Measurements from ENCODE around the gene ITGB1BP1.
A peak's percentile ranks its signal among the peaks of the same experiment; 100 is the strongest.

Gene ITGB1BP1

GRCh38 chr2:9394816-9395215 is 28.5 kb downstream of the ITGB1BP1 start:
- Histone ChIP-seq H3K27ac (ENCODE audit: low read length) (no peak overlapping the region), H3K4me3 (ENCODE audit: low read length) (no peak overlapping the region), H3K4me1 (ENCODE audit: insufficient read depth, low read length) (peaks cover 6% of the 10 kb centered on the region; the same call in 1 of the 2 replicates), H3K9me3 (ENCODE audit: insufficient read depth, low read depth, low read length) (no peaks in the 10 kb centered on the region), H3K27me3 (ENCODE audit: insufficient read depth, low read length) (no peaks in the 10 kb centered on the region), H3K36me3 (ENCODE audit: insufficient read depth, low read depth, low read length) (peaks cover 12% of the 10 kb centered on the region; the same call in 1 of the 2 replicates), H3K9ac (ENCODE audit: low read depth, low read length) (no peak overlapping the region)

GRCh38 chr2:9392898-9393765 is 30.2 kb downstream of the ITGB1BP1 start:
- H3K27ac ChIP-seq (ENCODE audit: low read length): no peak overlapping the region
- no peaks in the 10 kb centered on the region for H3K27me3 ChIP-seq (ENCODE audit: insufficient read depth, low read length)
- H3K36me3 ChIP-seq (ENCODE audit: insufficient read depth, low read depth, low read length): peaks cover 22% of the 10 kb centered on the region; the same call in 1 of the 2 replicates
- H3K4me3 ChIP-seq (ENCODE audit: low read length): peak overlapping the region; percentile 4; the same call in 1 of the 2 replicates
- H3K9ac ChIP-seq (ENCODE audit: low read depth, low read length): no peak overlapping the region; the same call in 1 of the 2 replicates
- peaks cover 6% of the 10 kb centered on the region; the same call in 1 of the 2 replicates for H3K4me1 ChIP-seq (ENCODE audit: insufficient read depth, low read length)
- no peaks in the 10 kb centered on the region for H3K9me3 ChIP-seq (ENCODE audit: insufficient read depth, low read depth, low read length)

GRCh38 chr2:9391961-9392720 is 31.2 kb downstream of the ITGB1BP1 start:
- peaks cover 30% of the 10 kb centered on the region for H3K36me3 ChIP-seq (ENCODE audit: insufficient read depth, low read depth, low read length)
- no peaks in the 10 kb centered on the region for H3K9me3 ChIP-seq (ENCODE audit: insufficient read depth, low read depth, low read length)
- no peak overlapping the region for H3K9ac ChIP-seq (ENCODE audit: low read depth, low read length)
- no peak overlapping the region for H3K4me3 ChIP-seq (ENCODE audit: low read length)
- H3K27me3 ChIP-seq (ENCODE audit: insufficient read depth, low read length): no peaks in the 10 kb centered on the region
- no peak overlapping the region for H3K27ac ChIP-seq (ENCODE audit: low read length)
- peaks cover 6% of the 10 kb centered on the region; the same call in 1 of the 2 replicates for H3K4me1 ChIP-seq (ENCODE audit: insufficient read depth, low read length)

- H3K4me1 ChIP-seq (ENCODE audit: insufficient read depth, low read length): peaks cover 6% of the 10 kb centered on the region; the same call in 1 of the 2 replicates
- no peak overlapping the region for H3K27ac ChIP-seq (ENCODE audit: low read length)
- H3K9ac ChIP-seq (ENCODE audit: low read depth, low read length): no peak overlapping the region
- H3K9me3 ChIP-seq (ENCODE audit: insufficient read depth, low read depth, low read length): no peaks in the 10 kb centered on the region
- H3K4me3 ChIP-seq (ENCODE audit: low read length): no peak overlapping the region
- peaks cover 30% of the 10 kb centered on the region for H3K36me3 ChIP-seq (ENCODE audit: insufficient read depth, low read depth, low read length)
- H3K27me3 ChIP-seq (ENCODE audit: insufficient read depth, low read length): no peaks in the 10 kb centered on the region
Observed at GRCh38 chr2:9390991-9391390, 32.3 kb downstream of the ITGB1BP1 start.

GRCh38 chr2:9390151-9390850 is 33.0 kb downstream of the ITGB1BP1 start:
- Histone ChIP-seq H3K36me3 (ENCODE audit: insufficient read depth, low read depth, low read length) (peaks cover 34% of the 10 kb centered on the region), H3K27me3 (ENCODE audit: insufficient read depth, low read length) (no peaks in the 10 kb centered on the region), H3K9me3 (ENCODE audit: insufficient read depth, low read depth, low read length) (no peaks in the 10 kb centered on the region), H3K27ac (ENCODE audit: low read length) (no peak overlapping the region), H3K4me1 (ENCODE audit: insufficient read depth, low read length) (peaks cover 6% of the 10 kb centered on the region; the same call in 1 of the 2 replicates), H3K4me3 (ENCODE audit: low read length) (no peak overlapping the region), H3K9ac (ENCODE audit: low read depth, low read length) (no peak overlapping the region)

- no peak overlapping the region for H3K9ac ChIP-seq (ENCODE audit: low read depth, low read length)
- no peak overlapping the region for H3K4me3 ChIP-seq (ENCODE audit: low read length)
- H3K36me3 ChIP-seq (ENCODE audit: insufficient read depth, low read depth, low read length): peaks cover 32% of the 10 kb centered on the region
- no peaks in the 10 kb centered on the region for H3K27me3 ChIP-seq (ENCODE audit: insufficient read depth, low read length)
- H3K27ac ChIP-seq (ENCODE audit: low read length): no peak overlapping the region
- peaks cover 6% of the 10 kb centered on the region; the same call in 1 of the 2 replicates for H3K4me1 ChIP-seq (ENCODE audit: insufficient read depth, low read length)
- no peaks in the 10 kb centered on the region for H3K9me3 ChIP-seq (ENCODE audit: insufficient read depth, low read depth, low read length)
Observed at GRCh38 chr2:9388950-9389911, 34.1 kb downstream of the ITGB1BP1 start.

GRCh38 chr2:9388199-9388681 is 35.1 kb downstream of the ITGB1BP1 start:
- H3K9ac ChIP-seq (ENCODE audit: low read depth, low read length): no peak overlapping the region
- no peak overlapping the region for H3K27ac ChIP-seq (ENCODE audit: low read length)
- H3K4me1 ChIP-seq (ENCODE audit: insufficient read depth, low read length): peaks cover 6% of the 10 kb centered on the region; the same call in 1 of the 2 replicates
- no peak overlapping the region for H3K4me3 ChIP-seq (ENCODE audit: low read length)
- no peaks in the 10 kb centered on the region for H3K27me3 ChIP-seq (ENCODE audit: insufficient read depth, low read length)
- peaks cover 35% of the 10 kb centered on the region for H3K36me3 ChIP-seq (ENCODE audit: insufficient read depth, low read depth, low read length)
- no peaks in the 10 kb centered on the region for H3K9me3 ChIP-seq (ENCODE audit: insufficient read depth, low read depth, low read length)

GRCh38 chr2:9385841-9386240 is 37.5 kb downstream of the ITGB1BP1 start:
- Histone ChIP-seq H3K27ac (ENCODE audit: low read length) (no peak overlapping the region), H3K4me1 (ENCODE audit: insufficient read depth, low read length) (no peaks in the 10 kb centered on the region), H3K9me3 (ENCODE audit: insufficient read depth, low read depth, low read length) (no peaks in the 10 kb centered on the region), H3K9ac (ENCODE audit: low read depth, low read length) (no peak overlapping the region), H3K27me3 (ENCODE audit: insufficient read depth, low read length) (no peaks in the 10 kb centered on the region), H3K36me3 (ENCODE audit: insufficient read depth, low read depth, low read length) (peaks cover 43% of the 10 kb centered on the region), H3K4me3 (ENCODE audit: low read length) (no peak overlapping the region)

- Histone ChIP-seq H3K36me3 (ENCODE audit: insufficient read depth, low read depth, low read length) (peaks cover 43% of the 10 kb centered on the region), H3K4me1 (ENCODE audit: insufficient read depth, low read length) (no peaks in the 10 kb centered on the region), H3K9ac (ENCODE audit: low read depth, low read length) (no peak overlapping the region), H3K27me3 (ENCODE audit: insufficient read depth, low read length) (no peaks in the 10 kb centered on the region), H3K9me3 (ENCODE audit: insufficient read depth, low read depth, low read length) (no peaks in the 10 kb centered on the region), H3K4me3 (ENCODE audit: low read length) (no peak overlapping the region), H3K27ac (ENCODE audit: low read length) (no peak overlapping the region)
Observed at GRCh38 chr2:9384521-9384920, 38.8 kb downstream of the ITGB1BP1 start.

- peaks cover 9% of the 10 kb centered on the region for H3K4me1 ChIP-seq (ENCODE audit: insufficient read depth, low read length)
Observed at GRCh38 chr2:9382604-9383235, 40.6 kb downstream of the ITGB1BP1 start.

More at GRCh38 chr2:9382604-9383235, 40.6 kb downstream of the ITGB1BP1 start:
- no peak overlapping the region for H3K9ac ChIP-seq (ENCODE audit: low read depth, low read length)
- no peak overlapping the region for H3K4me3 ChIP-seq (ENCODE audit: low read length)
- H3K27ac ChIP-seq (ENCODE audit: low read length): no peak overlapping the region
- H3K36me3 ChIP-seq (ENCODE audit: insufficient read depth, low read depth, low read length): peaks cover 37% of the 10 kb centered on the region; the same call in 1 of the 2 replicates
- no peaks in the 10 kb centered on the region for H3K27me3 ChIP-seq (ENCODE audit: insufficient read depth, low read length)
- no peaks in the 10 kb centered on the region for H3K9me3 ChIP-seq (ENCODE audit: insufficient read depth, low read depth, low read length)

Measured in iPS-20b (cell line).